Heart left ventricle (tissue), 16 donors: Measurements from ENCODE around the gene HRH2. TPM values are rescaled to one million over a fixed set of nuclear protein-coding genes. Genes with fewer than 3 reads are reported as not detected.

Experiments used
- ATAC-seq, 4 donors: fragments of 200-7000 bp; cut with Tn5 transposase; one replicate each; pipeline ENCODE4 v1.9.1; 2020 to 2022; ENCODE audit warnings: moderate library complexity in 4 of 4, mild to moderate bottlenecking in 3 of 4, moderate number of reproducible peaks in 1 of 4
- DNase-seq, 5 donors: peaks; one replicate each; pipeline ENCODE4 v3.0.0-alpha.2; 2020
- H3K27ac ChIP-seq, 12 donors: fragments of 200-600 bp; sonication (generic) in 4 of 12; one replicate each; pipeline versions ENCODE4 v1.5.0 to v1.8.0; 2016 to 2022; ENCODE audit warnings: mild to moderate bottlenecking in 2 of 12
- H3K27me3 ChIP-seq, 9 donors: fragments of 200-600 bp; sonication (generic) in 2 of 9; one replicate each; pipeline versions ENCODE4 v1.5.1 to v1.8.0; 2016 to 2022; ENCODE audit warnings: mild to moderate bottlenecking in 3 of 9
- H3K36me3 ChIP-seq, 9 donors: fragments of 200-600 bp; sonication (generic) in 2 of 9; one replicate each; pipeline versions ENCODE4 v1.5.0 to v1.8.0; 2018 to 2022; ENCODE audit warnings: mild to moderate bottlenecking in 2 of 9
- H3K4me1 ChIP-seq, 12 donors: fragments of 200-600 bp; sonication (generic) in 4 of 12; one replicate each; pipeline versions ENCODE4 v1.5.0 to v1.8.0; 2016 to 2022; ENCODE audit warnings: mild to moderate bottlenecking in 3 of 12
- H3K4me3 ChIP-seq, 12 donors: fragments of 200-600 bp; sonication (generic) in 4 of 12; one replicate each; pipeline versions ENCODE4 v1.5.0 to v1.8.0; 2017 to 2022; ENCODE audit warnings: mild to moderate bottlenecking in 9 of 12, moderate library complexity in 4 of 12
- H3K9me3 ChIP-seq, 12 donors: fragments of 200-600 bp; sonication (generic) in 4 of 12; one replicate each; pipeline versions ENCODE4 v1.5.0 to v1.8.0; 2016 to 2022; ENCODE audit warnings: mild to moderate bottlenecking in 1 of 12
- POLR2A ChIP-seq, 2 donors: fragments of 450-650 bp; IDR thresholded peaks; one replicate each; pipeline ENCODE4 v1.6.1; 2017; ENCODE audit warnings: antibody characterized with exemption in 2 of 2, mild to moderate bottlenecking in 2 of 2, moderate library complexity in 2 of 2
- WGBS, 4 donors: extraction: QIAGEN DNeasy Blood & Tissue Kit in 2 of 4; methylation state at CpG; one replicate each; pipeline versions ENCODE4 v1.1.5 to v1.1.7; 2013 to 2018; 5-methylcytosine and 5-hydroxymethylcytosine counted together
- intact Hi-C, 10 donors: fragments of 100-400 bp; cut with DNase I; formaldehyde crosslinking; loops; one replicate each; pipeline versions ENCODE4 v1.11.1 to v1.14.2; 2022
- polyA plus RNA-seq, 2 donors: library from polyadenylated mRNA; stranded (reverse); fragments of 200-250 nt; gene quantifications; one replicate each; pipeline ENCODE4 v1.2.3, GENCODE V29; 2013
- total RNA-seq, 9 donors: library from RNA; depleted of rRNA in 2 of 9; stranded (reverse); fragments of >200 nt in 2 of 9; fragmentation: NEBNext Ultra II Directional in 3 of 9; extraction: Animal tissue kit (Norgen Biotek cat#: 25700) in 3 of 9; gene quantifications; one replicate each; pipeline versions ENCODE4 v1.1.0 to v1.2.4, GENCODE V29; 2016 to 2023
- TF ChIP-seq, protein P1 (sequence below), 12 donors: fragments of 200-600 bp; sonication (generic) in 4 of 12; IDR thresholded peaks; one replicate each; pipeline versions ENCODE4 v1.5.0 to v1.8.0; 2018 to 2022; ENCODE audit warnings: antibody characterized with exemption in 12 of 12, mild to moderate bottlenecking in 5 of 12
- donor health status: ischemic (EF 13 %, LVEDD 7.1; RV severe dilation, severe dysfunction).
- donor health status: healthy with polysubstance abuse.
- donor health status: DM: no; HTN: yes; CAD: no.
- donor health status: DM: no; HTN: no; CAD: no.
- donor health status: ischemic (EF 25% LVEDD 6.9; RV normal size, moderate dysfunction).
- donor health status: ischemic (EF 25% LVEDD 5.7; RV mildly dilated, moderate dysfunction).
- donor health status: healthy.
- donor health status: DM: yes; HTN: yes; CAD: no.
- donor health status: ischemic (EF 35%, LVEDD 5.7; RV mildly dilated, moderate dysfunction).
- donor health status: nonischemic (EF 11% LVEDD 7.7; RV severe dilation, severe dysfunction).
- donor health status: DM: yes; HTN: yes; CAD: no.
- donor health status: PGD.
- donor health status: ischemic (EF 29% LVEDD 5.4; RV normal size, mild dysfunction).
- donor health status: nonischemic (EF 23%, LVEDD 6.1; RV moderate dilation, normal function).

The HRH2 gene
- total and polyA plus RNA-seq, 11 donors: 26.0 to 66.0 (median 35.8) TPM

DNA sequence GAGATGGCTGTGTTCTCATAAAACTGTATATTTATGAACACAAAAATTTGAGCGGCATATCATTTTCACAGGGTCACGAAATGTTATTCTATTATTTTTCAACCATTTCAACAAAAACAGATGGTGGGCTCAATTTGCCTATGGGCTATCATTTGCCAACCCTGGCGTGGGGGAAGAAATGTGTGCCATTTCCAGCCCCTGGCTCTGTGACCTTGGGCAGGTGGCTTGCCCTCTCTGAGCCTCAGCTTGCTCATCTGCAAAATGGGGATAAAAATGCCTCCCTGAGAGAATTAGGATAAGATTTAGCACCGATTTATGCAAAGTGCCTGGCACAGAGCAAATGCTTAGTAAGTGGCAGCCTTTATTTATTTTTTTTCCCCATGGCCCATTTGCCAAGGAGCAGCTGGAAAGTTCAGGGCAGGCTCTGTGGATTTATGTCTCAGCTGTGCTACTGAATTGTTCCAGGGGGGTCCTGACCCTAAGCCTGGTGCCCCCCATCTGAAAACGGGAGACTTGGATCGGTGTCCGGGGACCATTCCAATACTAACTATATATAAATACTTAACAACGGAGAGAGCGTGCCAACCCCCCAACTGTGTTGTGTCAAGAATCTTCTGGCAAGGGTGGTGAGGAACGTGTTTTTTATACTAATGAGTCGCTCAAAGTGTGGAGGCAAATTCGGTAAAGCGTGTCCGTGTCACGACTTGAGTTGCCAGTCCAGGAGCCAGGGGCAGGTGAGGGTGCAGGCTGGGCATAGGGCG lies 34.5 kb downstream of the HRH2 start:
- Histone ChIP-seq H3K9me3 (no peaks in the 10 kb centered on the region), H3K4me1 (peaks cover 0 to 91% (median 42%) of the 10 kb centered on the region in 12 donors), H3K4me3 (no peak overlapping the region), H3K27me3 (no peaks in the 10 kb centered on the region), H3K27ac (peak overlapping the region in 9 of 12 donors; percentile 22 to 89 (median 31)), H3K36me3 (no peaks in the 10 kb centered on the region)
- DNase-seq (no peak), ATAC-seq (no peak)
- 59 to 64% (median 60%) methylated on average over 16 of the region's 16 CpGs for WGBS, 4 donors
- intact Hi-C loops: no loop called here
- TF ChIP-seq, protein P1, sequence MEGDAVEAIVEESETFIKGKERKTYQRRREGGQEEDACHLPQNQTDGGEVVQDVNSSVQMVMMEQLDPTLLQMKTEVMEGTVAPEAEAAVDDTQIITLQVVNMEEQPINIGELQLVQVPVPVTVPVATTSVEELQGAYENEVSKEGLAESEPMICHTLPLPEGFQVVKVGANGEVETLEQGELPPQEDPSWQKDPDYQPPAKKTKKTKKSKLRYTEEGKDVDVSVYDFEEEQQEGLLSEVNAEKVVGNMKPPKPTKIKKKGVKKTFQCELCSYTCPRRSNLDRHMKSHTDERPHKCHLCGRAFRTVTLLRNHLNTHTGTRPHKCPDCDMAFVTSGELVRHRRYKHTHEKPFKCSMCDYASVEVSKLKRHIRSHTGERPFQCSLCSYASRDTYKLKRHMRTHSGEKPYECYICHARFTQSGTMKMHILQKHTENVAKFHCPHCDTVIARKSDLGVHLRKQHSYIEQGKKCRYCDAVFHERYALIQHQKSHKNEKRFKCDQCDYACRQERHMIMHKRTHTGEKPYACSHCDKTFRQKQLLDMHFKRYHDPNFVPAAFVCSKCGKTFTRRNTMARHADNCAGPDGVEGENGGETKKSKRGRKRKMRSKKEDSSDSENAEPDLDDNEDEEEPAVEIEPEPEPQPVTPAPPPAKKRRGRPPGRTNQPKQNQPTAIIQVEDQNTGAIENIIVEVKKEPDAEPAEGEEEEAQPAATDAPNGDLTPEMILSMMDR (IDR thresholded peaks at IDR 0.05): no peak
- no peak for TF ChIP-seq POLR2A (IDR thresholded peaks at IDR 0.05)

DNA sequence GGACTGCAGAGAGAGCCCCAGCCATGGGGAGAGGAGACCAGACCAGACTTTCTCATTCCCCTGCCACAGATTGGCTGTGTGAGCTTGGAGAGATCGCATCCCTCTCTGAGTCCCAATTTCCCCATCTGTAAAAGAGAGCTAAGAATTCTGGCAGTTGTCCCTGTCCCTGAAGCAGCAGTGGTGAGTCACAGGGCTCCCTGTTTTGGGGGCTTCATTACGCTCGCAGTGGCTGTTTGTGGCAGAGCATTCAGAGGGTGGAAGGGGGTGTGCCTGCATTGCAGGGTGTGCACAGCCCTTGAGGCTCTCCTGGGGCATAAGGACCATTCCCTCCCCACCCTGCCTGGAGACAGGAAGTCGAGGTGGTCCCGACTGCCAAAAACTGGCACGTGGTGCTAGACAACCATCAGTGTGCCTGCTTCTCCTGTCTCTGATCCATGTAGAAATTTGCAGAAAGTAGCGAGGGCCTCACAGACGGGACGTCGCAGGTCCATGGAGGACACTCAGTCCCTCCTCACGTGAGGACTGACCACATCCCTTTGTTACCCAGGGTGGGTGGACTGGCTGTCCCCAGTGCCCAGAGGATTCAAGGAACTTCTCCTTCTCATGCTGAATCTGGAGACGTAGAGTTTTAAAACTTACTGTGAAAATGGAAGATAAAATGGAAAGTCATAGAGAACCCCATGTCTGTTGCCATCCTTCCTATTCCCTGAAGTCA lies 35.3 kb downstream of the HRH2 start:
- WGBS, 4 donors: 55 to 73% (median 63%) methylated on average over 5 to 12 of the region's 12 CpGs
- no peak for DNase-seq
- H3K4me1 ChIP-seq: peaks cover 0 to 87% (median 38%) of the 10 kb centered on the region in 12 donors

DNA sequence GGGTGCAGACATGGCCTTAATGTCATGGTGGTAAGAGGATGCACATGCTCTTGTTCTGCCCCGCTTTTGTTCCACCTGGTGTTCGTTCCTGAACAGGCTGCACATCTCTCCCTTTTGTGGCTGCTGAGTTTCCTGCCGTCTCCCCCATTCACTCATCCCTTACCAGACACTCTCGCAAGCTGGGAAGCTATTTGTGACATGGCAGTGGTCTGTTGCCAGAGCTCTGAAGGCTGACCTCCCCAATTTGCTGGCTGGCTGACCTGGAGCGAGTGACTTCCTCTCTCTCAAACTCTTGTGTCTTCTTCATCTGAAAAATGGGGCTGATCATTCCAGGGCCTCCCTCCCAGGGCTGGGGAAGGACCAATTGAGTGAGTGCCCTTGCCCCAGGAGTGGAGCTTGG lies 35.9 kb downstream of the HRH2 start:
- H3K9me3 ChIP-seq: no peaks in the 10 kb centered on the region
- DNase-seq (no peak), ATAC-seq (no peak)
- peak overlapping the region in 8 of 12 donors; percentile 22 to 89 (median 44) for H3K27ac ChIP-seq
- 35 to 46% (median 41%) methylated on average over 5 of the region's 5 CpGs for WGBS, 4 donors
- H3K4me3 ChIP-seq: no peak overlapping the region
- intact Hi-C loops: no loop called here
- H3K27me3 ChIP-seq: no peaks in the 10 kb centered on the region
- TF ChIP-seq POLR2A (IDR thresholded peaks at IDR 0.05): no peak
- TF ChIP-seq, protein P1 (IDR thresholded peaks at IDR 0.05): no peak
- peaks cover 0 to 8% (median 0%) of the 10 kb centered on the region in 9 donors for H3K36me3 ChIP-seq
- H3K4me1 ChIP-seq: peaks cover 0 to 81% (median 34%) of the 10 kb centered on the region in 12 donors

More for the DNA sequence above, 35.3 kb downstream of the HRH2 start:
- H3K36me3 ChIP-seq: peaks cover 0 to 6% (median 0%) of the 10 kb centered on the region in 9 donors
- no peak for ATAC-seq
- intact Hi-C loops: no loop called here
- no peak overlapping the region for H3K4me3 ChIP-seq
- peak overlapping the region in 10 of 12 donors; percentile 22 to 89 (median 36) for H3K27ac ChIP-seq
- no peaks in the 10 kb centered on the region for H3K9me3 ChIP-seq
- H3K27me3 ChIP-seq: no peaks in the 10 kb centered on the region
- TF ChIP-seq, protein P1 (IDR thresholded peaks at IDR 0.05): no peak
- TF ChIP-seq POLR2A (IDR thresholded peaks at IDR 0.05): no peak
